GM23338 (cell line): ENCODE data around the gene LRATD1. TPM values are rescaled to one million over a fixed set of nuclear protein-coding genes. Genes with fewer than 3 reads are reported as not detected.

Experiments used
- ATAC-seq: fragments of 200-7000 bp; cut with Tn5 transposase; 3 replicates; pipeline ENCODE4 v1.9.1; 2020
- DNase-seq: peaks from one replicate; pipeline ENCODE4 v3.0.0-alpha.2; 2015; ENCODE audit warnings: low spot score
- H2AFZ ChIP-seq: fragments of 200-600 bp; sonication (generic); 2 replicates; pipeline ENCODE4 v1.8.0; 2016; ENCODE audit warnings: antibody characterized with exemption, mild to moderate bottlenecking, moderate library complexity
- H3F3A ChIP-seq: fragments of 200-600 bp; sonication (generic); replicated peaks from 2 replicates; pipeline ENCODE4 v1.8.0; 2017; ENCODE audit warnings: antibody characterized with exemption, mixed run types, low read depth
- H3K27ac ChIP-seq: fragments of 200-600 bp; sonication (generic); 2 replicates; pipeline ENCODE4 v1.6.1; 2016; ENCODE audit warnings: low read depth
- H3K27me3 ChIP-seq: fragments of 200-600 bp; sonication (generic); 2 replicates; pipeline ENCODE4 v1.8.0; 2016; ENCODE audit warnings: mild to moderate bottlenecking, mixed run types, moderate library complexity; ENCODE audit not compliant: insufficient read depth
- H3K36me3 ChIP-seq: fragments of 200-600 bp; sonication (generic); 2 replicates; pipeline ENCODE4 v1.8.0; 2016; ENCODE audit warnings: mild to moderate bottlenecking; ENCODE audit not compliant: insufficient read depth
- H3K4me1 ChIP-seq: fragments of 200-600 bp; sonication (generic); 2 replicates; pipeline ENCODE4 v1.8.0; 2016; ENCODE audit warnings: mild to moderate bottlenecking, moderate library complexity; ENCODE audit not compliant: insufficient read depth
- H3K4me2 ChIP-seq: fragments of 200-600 bp; sonication (generic); 2 replicates; pipeline ENCODE4 v1.7.1; 2017; ENCODE audit warnings: mixed run types
- H3K4me3 ChIP-seq: fragments of 200-600 bp; sonication (generic); 2 replicates; pipeline ENCODE4 v1.6.1; 2016; ENCODE audit warnings: mixed run types
- H3K79me2 ChIP-seq: fragments of 200-600 bp; sonication (generic); replicated peaks from 2 replicates; pipeline ENCODE4 v1.8.0; 2017; ENCODE audit warnings: mild to moderate bottlenecking; ENCODE audit not compliant: insufficient read depth
- H3K9me2 ChIP-seq: fragments of 200-600 bp; sonication (generic); 2 replicates; pipeline ENCODE4 v1.8.0; 2017; ENCODE audit not compliant: insufficient read depth
- H4K20me1 ChIP-seq: fragments of 200-600 bp; sonication (generic); replicated peaks from 2 replicates; pipeline ENCODE4 v1.8.0; 2017; ENCODE audit warnings: mild to moderate bottlenecking; ENCODE audit not compliant: insufficient read depth
- H3K27ac Mint-ChIP-seq: 2 replicates; pipeline ENCODE4 v1.8.0; 2020; ENCODE audit warnings: inconsistent platforms, mild to moderate bottlenecking, moderate library complexity, mixed read lengths
- H3K27me3 Mint-ChIP-seq: 3 replicates; pipeline ENCODE4 v1.8.0; 2022; ENCODE audit warnings: low read depth, mild to moderate bottlenecking, moderate library complexity, mixed read lengths, inconsistent platforms; ENCODE audit not compliant: insufficient read depth, poor library complexity
- H3K36me3 Mint-ChIP-seq: 3 replicates; pipeline ENCODE4 v1.8.0; 2021; ENCODE audit warnings: low read depth, mild to moderate bottlenecking, inconsistent platforms, moderate library complexity, mixed read lengths
- H3K4me1 Mint-ChIP-seq: 3 replicates; pipeline ENCODE4 v1.8.0; 2020; ENCODE audit warnings: mild to moderate bottlenecking, inconsistent platforms, mixed read lengths
- H3K4me3 Mint-ChIP-seq: 3 replicates; pipeline ENCODE4 v1.8.0; 2021; ENCODE audit warnings: moderate library complexity, mild to moderate bottlenecking, inconsistent platforms, mixed read lengths
- H3K9me3 Mint-ChIP-seq: 3 replicates; pipeline ENCODE4 v1.8.0; 2020; ENCODE audit warnings: moderate library complexity, mild to moderate bottlenecking, inconsistent platforms, mixed read lengths
- CREB1 ChIP-seq: fragments of 250-450 bp; sonication (Bioruptor Pico); IDR thresholded peaks from 2 replicates; pipeline ENCODE4 v1.5.0; 2020; ENCODE audit warnings: low read depth, mild to moderate bottlenecking, moderate library complexity
- EZH2 ChIP-seq: fragments of 200-600 bp; sonication (generic); IDR thresholded peaks from one replicate; pipeline ENCODE4 v1.8.0; 2017; ENCODE audit warnings: antibody characterized with exemption, mild to moderate bottlenecking, low read depth; ENCODE audit not compliant: unreplicated experiment
- EZH2phosphoT487 ChIP-seq: fragments of 200-600 bp; sonication (generic); IDR thresholded peaks from one replicate; pipeline ENCODE4 v1.8.1; 2018; ENCODE audit warnings: antibody characterized with exemption; ENCODE audit not compliant: unreplicated experiment
- JUNB ChIP-seq: IDR thresholded peaks from one replicate; pipeline ENCODE4 v1.6.1; 2016; ENCODE audit warnings: antibody characterized with exemption; ENCODE audit not compliant: unreplicated experiment
- NANOG ChIP-seq: IDR thresholded peaks from 2 replicates; pipeline ENCODE4 v1.6.1; 2016; ENCODE audit warnings: antibody characterized with exemption, borderline replicate concordance
- POLR2AphosphoS5 ChIP-seq: IDR thresholded peaks from 2 replicates; pipeline ENCODE4 v1.6.1; 2016; ENCODE audit warnings: antibody characterized with exemption, low read depth
- STAT1 ChIP-seq: IDR thresholded peaks from one replicate; pipeline ENCODE4 v1.6.1; 2016; ENCODE audit warnings: antibody characterized with exemption; ENCODE audit not compliant: unreplicated experiment
- ZNF114 ChIP-seq: fragments of 250-450 bp; sonication (Bioruptor Pico); IDR thresholded peaks from 2 replicates; pipeline ENCODE4 v1.5.0; 2020; ENCODE audit warnings: mild to moderate bottlenecking, moderate library complexity
- ZNF331 ChIP-seq: fragments of 250-450 bp; sonication (Bioruptor Pico); IDR thresholded peaks from 2 replicates; pipeline ENCODE4 v1.5.0; 2020; ENCODE audit warnings: low read depth, mild to moderate bottlenecking, moderate library complexity
- polyA plus RNA-seq: library from polyadenylated mRNA; unstranded; fragments of >200 nt; fragmentation: Nextera tagmentation; extraction: Ambion mirVana; gene quantifications from 2 replicates; pipeline ENCODE4 v1.2.1, GENCODE V29; 2016
- total RNA-seq: library from RNA; depleted of rRNA; stranded (reverse); fragments of >200 nt; shearing (Covaris generic); gene quantifications from 2 replicates; pipeline ENCODE4 v1.2.3, GENCODE V29; 2014
- TF ChIP-seq, protein P1 (sequence below): IDR thresholded peaks from 2 replicates; pipeline ENCODE4 v1.6.1; 2016; ENCODE audit warnings: antibody characterized with exemption
- TF ChIP-seq, protein P2 (sequence below), 2 experiments: fragments of 200-600 bp in 1 of 2; sonication (generic) in 1 of 2; conservative IDR thresholded peaks; 2 replicates each; pipeline versions ENCODE4 v1.5.1 to v1.6.1; 2016 to 2017; ENCODE audit warnings: antibody characterized with exemption in 2 of 2, low read depth in 2 of 2, mild to moderate bottlenecking in 2 of 2, moderate library complexity in 1 of 2
- TF ChIP-seq, protein P3 (sequence below): IDR thresholded peaks from one replicate; pipeline ENCODE4 v1.6.1; 2018; ENCODE audit warnings: antibody characterized with exemption; ENCODE audit not compliant: unreplicated experiment

Gene LRATD1
- total and polyA plus RNA-seq, 2 experiments from 2014 or later, result 2.7 to 5.7 TPM

DNA sequence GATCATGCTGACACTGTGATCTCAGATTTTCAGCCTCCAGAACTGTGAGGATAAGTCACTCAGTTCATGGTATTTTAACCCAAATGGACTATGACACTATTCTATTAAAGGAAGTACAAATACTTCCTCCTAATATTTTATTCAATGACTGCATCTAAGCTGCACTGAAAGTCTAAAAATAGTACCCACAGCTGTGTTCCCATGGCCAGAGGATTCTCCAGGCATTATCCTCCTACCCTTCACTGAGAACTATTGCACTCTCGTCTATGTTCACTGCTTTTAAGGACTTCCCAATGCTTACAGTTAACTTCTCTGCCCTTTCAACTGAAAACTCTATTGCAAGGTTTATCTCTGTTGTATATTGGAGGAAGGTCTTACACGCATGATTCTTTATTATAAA, 15.2 kb downstream of the LRATD1 start (continued):
- TF ChIP-seq EZH2phosphoT487 (no peak), ZNF331 (CRISPR knock-in tag) (no peak), NANOG (no peak), ZNF114 (CRISPR knock-in tag) (no peak), STAT1 (no peak)
- TF ChIP-seq, protein P1, sequence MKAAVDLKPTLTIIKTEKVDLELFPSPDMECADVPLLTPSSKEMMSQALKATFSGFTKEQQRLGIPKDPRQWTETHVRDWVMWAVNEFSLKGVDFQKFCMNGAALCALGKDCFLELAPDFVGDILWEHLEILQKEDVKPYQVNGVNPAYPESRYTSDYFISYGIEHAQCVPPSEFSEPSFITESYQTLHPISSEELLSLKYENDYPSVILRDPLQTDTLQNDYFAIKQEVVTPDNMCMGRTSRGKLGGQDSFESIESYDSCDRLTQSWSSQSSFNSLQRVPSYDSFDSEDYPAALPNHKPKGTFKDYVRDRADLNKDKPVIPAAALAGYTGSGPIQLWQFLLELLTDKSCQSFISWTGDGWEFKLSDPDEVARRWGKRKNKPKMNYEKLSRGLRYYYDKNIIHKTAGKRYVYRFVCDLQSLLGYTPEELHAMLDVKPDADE, result no peak

DNA sequence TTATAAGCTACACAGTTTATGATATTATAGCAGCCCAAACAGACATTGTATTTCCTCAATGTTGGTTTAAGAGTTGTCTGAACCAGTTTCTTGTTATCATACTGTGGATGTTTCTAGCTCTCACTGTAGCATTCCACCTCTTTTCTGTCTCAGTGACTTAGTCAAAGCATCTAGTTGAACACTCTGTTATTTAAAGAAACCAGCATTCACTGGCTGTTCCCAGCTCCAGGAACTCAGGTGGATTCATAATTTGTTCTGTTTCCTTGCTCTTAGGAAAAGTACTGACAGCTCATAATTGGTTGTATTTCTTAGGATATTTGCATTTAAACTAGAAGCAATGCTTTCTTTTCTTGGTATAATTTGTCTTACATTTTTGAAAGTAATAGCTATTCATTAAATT, 17.5 kb downstream of the LRATD1 start:
- DNase-seq (no peak), ATAC-seq (no peak)
- Histone ChIP-seq H3K36me3 (no peaks in the 10 kb centered on the region), H3F3A (no peaks in the 10 kb centered on the region), H3K4me3 (no peak overlapping the region), H3K4me1 (no peaks in the 10 kb centered on the region), H3K27ac (no peak overlapping the region), H3K79me2 (no peaks in the 10 kb centered on the region), H3K9me2 (no peaks in the 10 kb centered on the region; the same call in 1 of the 2 replicates), H4K20me1 (no peaks in the 10 kb centered on the region), H2AFZ (no peak overlapping the region), H3K4me2 (no peak overlapping the region), H3K27me3 (no peaks in the 10 kb centered on the region)
- Mint-ChIP-seq H3K27ac (no peak overlapping the region), H3K9me3 (no peaks in the 10 kb centered on the region), H3K27me3 (no peaks in the 10 kb centered on the region), H3K4me3 (no peak overlapping the region), H3K36me3 (no peaks in the 10 kb centered on the region), H3K4me1 (no peaks in the 10 kb centered on the region; the same call in 2 of the 3 replicates)
- no peak for TF ChIP-seq POLR2AphosphoS5
- TF ChIP-seq, protein P2, sequence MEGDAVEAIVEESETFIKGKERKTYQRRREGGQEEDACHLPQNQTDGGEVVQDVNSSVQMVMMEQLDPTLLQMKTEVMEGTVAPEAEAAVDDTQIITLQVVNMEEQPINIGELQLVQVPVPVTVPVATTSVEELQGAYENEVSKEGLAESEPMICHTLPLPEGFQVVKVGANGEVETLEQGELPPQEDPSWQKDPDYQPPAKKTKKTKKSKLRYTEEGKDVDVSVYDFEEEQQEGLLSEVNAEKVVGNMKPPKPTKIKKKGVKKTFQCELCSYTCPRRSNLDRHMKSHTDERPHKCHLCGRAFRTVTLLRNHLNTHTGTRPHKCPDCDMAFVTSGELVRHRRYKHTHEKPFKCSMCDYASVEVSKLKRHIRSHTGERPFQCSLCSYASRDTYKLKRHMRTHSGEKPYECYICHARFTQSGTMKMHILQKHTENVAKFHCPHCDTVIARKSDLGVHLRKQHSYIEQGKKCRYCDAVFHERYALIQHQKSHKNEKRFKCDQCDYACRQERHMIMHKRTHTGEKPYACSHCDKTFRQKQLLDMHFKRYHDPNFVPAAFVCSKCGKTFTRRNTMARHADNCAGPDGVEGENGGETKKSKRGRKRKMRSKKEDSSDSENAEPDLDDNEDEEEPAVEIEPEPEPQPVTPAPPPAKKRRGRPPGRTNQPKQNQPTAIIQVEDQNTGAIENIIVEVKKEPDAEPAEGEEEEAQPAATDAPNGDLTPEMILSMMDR (conservative IDR thresholded peaks at IDR 0.05; ENCODE audit: low read depth in 2 of 2), result no peak
- TF ChIP-seq NANOG, result no peak
- TF ChIP-seq ZNF114 (CRISPR knock-in tag), result no peak
- TF ChIP-seq STAT1, result no peak
- TF ChIP-seq CREB1 (CRISPR knock-in tag), result no peak
- TF ChIP-seq, protein P1, result no peak
- no peak for TF ChIP-seq ZNF331 (CRISPR knock-in tag)
- TF ChIP-seq, protein P3, sequence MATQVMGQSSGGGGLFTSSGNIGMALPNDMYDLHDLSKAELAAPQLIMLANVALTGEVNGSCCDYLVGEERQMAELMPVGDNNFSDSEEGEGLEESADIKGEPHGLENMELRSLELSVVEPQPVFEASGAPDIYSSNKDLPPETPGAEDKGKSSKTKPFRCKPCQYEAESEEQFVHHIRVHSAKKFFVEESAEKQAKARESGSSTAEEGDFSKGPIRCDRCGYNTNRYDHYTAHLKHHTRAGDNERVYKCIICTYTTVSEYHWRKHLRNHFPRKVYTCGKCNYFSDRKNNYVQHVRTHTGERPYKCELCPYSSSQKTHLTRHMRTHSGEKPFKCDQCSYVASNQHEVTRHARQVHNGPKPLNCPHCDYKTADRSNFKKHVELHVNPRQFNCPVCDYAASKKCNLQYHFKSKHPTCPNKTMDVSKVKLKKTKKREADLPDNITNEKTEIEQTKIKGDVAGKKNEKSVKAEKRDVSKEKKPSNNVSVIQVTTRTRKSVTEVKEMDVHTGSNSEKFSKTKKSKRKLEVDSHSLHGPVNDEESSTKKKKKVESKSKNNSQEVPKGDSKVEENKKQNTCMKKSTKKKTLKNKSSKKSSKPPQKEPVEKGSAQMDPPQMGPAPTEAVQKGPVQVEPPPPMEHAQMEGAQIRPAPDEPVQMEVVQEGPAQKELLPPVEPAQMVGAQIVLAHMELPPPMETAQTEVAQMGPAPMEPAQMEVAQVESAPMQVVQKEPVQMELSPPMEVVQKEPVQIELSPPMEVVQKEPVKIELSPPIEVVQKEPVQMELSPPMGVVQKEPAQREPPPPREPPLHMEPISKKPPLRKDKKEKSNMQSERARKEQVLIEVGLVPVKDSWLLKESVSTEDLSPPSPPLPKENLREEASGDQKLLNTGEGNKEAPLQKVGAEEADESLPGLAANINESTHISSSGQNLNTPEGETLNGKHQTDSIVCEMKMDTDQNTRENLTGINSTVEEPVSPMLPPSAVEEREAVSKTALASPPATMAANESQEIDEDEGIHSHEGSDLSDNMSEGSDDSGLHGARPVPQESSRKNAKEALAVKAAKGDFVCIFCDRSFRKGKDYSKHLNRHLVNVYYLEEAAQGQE, result no peak
- TF ChIP-seq EZH2phosphoT487, result no peak
- TF ChIP-seq JUNB, result no peak
- no peak for TF ChIP-seq EZH2
